Rectal smooth muscle tissue (tissue), 1 donor: ENCODE data around the gene MFSD6L.

Experiments used
- H3K27ac ChIP-seq: one replicate; pipeline ENCODE4 v1.7.0; 2013; ENCODE audit warnings: low read depth, low read length, inconsistent platforms
- H3K27me3 ChIP-seq: one replicate; pipeline ENCODE4 v1.7.0; 2013; ENCODE audit warnings: low read length; ENCODE audit not compliant: control insufficient read depth, insufficient read depth
- H3K36me3 ChIP-seq: one replicate; pipeline ENCODE4 v1.7.0; 2013; ENCODE audit warnings: low read length; ENCODE audit not compliant: control insufficient read depth, insufficient read depth
- H3K4me1 ChIP-seq: one replicate; pipeline ENCODE4 v1.7.0; 2013; ENCODE audit warnings: low read length; ENCODE audit not compliant: control insufficient read depth, insufficient read depth
- H3K4me3 ChIP-seq: one replicate; pipeline ENCODE4 v1.7.0; 2013; ENCODE audit warnings: low read length
- H3K9ac ChIP-seq: one replicate; pipeline ENCODE4 v1.7.0; 2013; ENCODE audit warnings: low read length

Gene MFSD6L

GRCh38 chr17:8776881-8777280 is 22.3 kb downstream of the MFSD6L start:
- no peaks in the 10 kb centered on the region for H3K4me1 ChIP-seq
- H3K27ac ChIP-seq = no peak overlapping the region
- H3K4me3 ChIP-seq = no peak overlapping the region
- no peaks in the 10 kb centered on the region for H3K27me3 ChIP-seq
- no peak overlapping the region for H3K9ac ChIP-seq
- H3K36me3 ChIP-seq = no peaks in the 10 kb centered on the region

GRCh38 chr17:8776248-8776647 is 22.9 kb downstream of the MFSD6L start:
- H3K4me3 ChIP-seq = no peak overlapping the region
- H3K4me1 ChIP-seq = no peaks in the 10 kb centered on the region
- H3K36me3 ChIP-seq = no peaks in the 10 kb centered on the region
- no peak overlapping the region for H3K9ac ChIP-seq
- no peak overlapping the region for H3K27ac ChIP-seq
- no peaks in the 10 kb centered on the region for H3K27me3 ChIP-seq

GRCh38 chr17:8766731-8767130 is 32.4 kb downstream of the MFSD6L start:
- Histone ChIP-seq H3K27ac (no peak overlapping the region), H3K36me3 (no peaks in the 10 kb centered on the region), H3K9ac (no peak overlapping the region), H3K27me3 (no peaks in the 10 kb centered on the region), H3K4me1 (no peaks in the 10 kb centered on the region), H3K4me3 (no peak overlapping the region)

GRCh38 chr17:8762012-8762411 is 37.2 kb downstream of the MFSD6L start:
- Histone ChIP-seq H3K36me3 (no peaks in the 10 kb centered on the region), H3K27me3 (no peaks in the 10 kb centered on the region), H3K4me3 (no peak overlapping the region), H3K9ac (no peak overlapping the region), H3K4me1 (no peaks in the 10 kb centered on the region), H3K27ac (no peak overlapping the region)

- Histone ChIP-seq H3K9ac (no peak within 1 kb of the TSS), H3K36me3 (no peaks in the 10 kb centered on the region), H3K27ac (no peak within 1 kb of the TSS), H3K27me3 (no peaks in the 10 kb centered on the region), H3K4me3 (no peak within 1 kb of the TSS), H3K4me1 (no peaks in the 10 kb centered on the region)
Measured at GRCh38 chr17:8758137-8758596, 41.0 kb downstream of the MFSD6L start, which contains the start of gene SPDYE4. Gene SPDYE4, minus strand, starts transcription at chr17:8758546. Its CDS starts 164 bp downstream, at chr17:8758382.

GRCh38 chr17:8757189-8757588 is 42.0 kb downstream of the MFSD6L start:
- Histone ChIP-seq H3K9ac (no peak overlapping the region), H3K27ac (no peak overlapping the region), H3K36me3 (no peaks in the 10 kb centered on the region), H3K4me3 (no peak overlapping the region), H3K27me3 (no peaks in the 10 kb centered on the region), H3K4me1 (no peaks in the 10 kb centered on the region)

- Histone ChIP-seq H3K4me1 (no peaks in the 10 kb centered on the region), H3K36me3 (no peaks in the 10 kb centered on the region), H3K4me3 (no peak overlapping the region), H3K27ac (no peak overlapping the region), H3K9ac (no peak overlapping the region), H3K27me3 (no peaks in the 10 kb centered on the region)
Measured at GRCh38 chr17:8755590-8756255, 43.4 kb downstream of the MFSD6L start.

GRCh38 chr17:8754890-8755289 is 44.3 kb downstream of the MFSD6L start:
- no peaks in the 10 kb centered on the region for H3K27me3 ChIP-seq
- no peaks in the 10 kb centered on the region for H3K36me3 ChIP-seq
- no peaks in the 10 kb centered on the region for H3K4me1 ChIP-seq

GRCh38 chr17:8753976-8754440 is 45.2 kb downstream of the MFSD6L start:
- H3K36me3 ChIP-seq = no peaks in the 10 kb centered on the region

More at GRCh38 chr17:8754890-8755289, 44.3 kb downstream of the MFSD6L start:
- H3K4me3 ChIP-seq = no peak overlapping the region
- H3K27ac ChIP-seq = no peak overlapping the region
- H3K9ac ChIP-seq = no peak overlapping the region

GRCh38 chr17:8753136-8753975 is 45.8 kb downstream of the MFSD6L start:
- no peak overlapping the region for H3K4me3 ChIP-seq
- no peak overlapping the region for H3K27ac ChIP-seq
- no peak overlapping the region for H3K9ac ChIP-seq
- H3K36me3 ChIP-seq = no peaks in the 10 kb centered on the region
- H3K27me3 ChIP-seq = no peaks in the 10 kb centered on the region
- H3K4me1 ChIP-seq = no peaks in the 10 kb centered on the region

More at GRCh38 chr17:8753976-8754440, 45.2 kb downstream of the MFSD6L start:
- Histone ChIP-seq H3K4me3 (no peak overlapping the region), H3K9ac (no peak overlapping the region), H3K4me1 (no peaks in the 10 kb centered on the region), H3K27ac (no peak overlapping the region), H3K27me3 (no peaks in the 10 kb centered on the region)

- no peaks in the 10 kb centered on the region for H3K27me3 ChIP-seq
- H3K9ac ChIP-seq = no peak overlapping the region
- no peaks in the 10 kb centered on the region for H3K4me1 ChIP-seq
- no peaks in the 10 kb centered on the region for H3K36me3 ChIP-seq
- H3K4me3 ChIP-seq = no peak overlapping the region
- no peak overlapping the region for H3K27ac ChIP-seq
Measured at GRCh38 chr17:8749616-8750015, 49.5 kb downstream of the MFSD6L start.

GRCh38 chr17:8747742-8748141 is 51.4 kb downstream of the MFSD6L start:
- no peaks in the 10 kb centered on the region for H3K36me3 ChIP-seq
- H3K4me3 ChIP-seq = no peak overlapping the region
- H3K9ac ChIP-seq = no peak overlapping the region
- H3K27me3 ChIP-seq = no peaks in the 10 kb centered on the region
- H3K27ac ChIP-seq = no peak overlapping the region
- no peaks in the 10 kb centered on the region for H3K4me1 ChIP-seq
